Measurements from ENCODE around the gene OR10J5. TPM values are rescaled to one million over a fixed set of nuclear protein-coding genes. Genes with fewer than 3 reads are reported as not detected.

Gene OR10J5
- polyA plus RNA-seq, 1 of the 3 experiments (the other 2 are of a cell fraction), result not detected

DNA sequence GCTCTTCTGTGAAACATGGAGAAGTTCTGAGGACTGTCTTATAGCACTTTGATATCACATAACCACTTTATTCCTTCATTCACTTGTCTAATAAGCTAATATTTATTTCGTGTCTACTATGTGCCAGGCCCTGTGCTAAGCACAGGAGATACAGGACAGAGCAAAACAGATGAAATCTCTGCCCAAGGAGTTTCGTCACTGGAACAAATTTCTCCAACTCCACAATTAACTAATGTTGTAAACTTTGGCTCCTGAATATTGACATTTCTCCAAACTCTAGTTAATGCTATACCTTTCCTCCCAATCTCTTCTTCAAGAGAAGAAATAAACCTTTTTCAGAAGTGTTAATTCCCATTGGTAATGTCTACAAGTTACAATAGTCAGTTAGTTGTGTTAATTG, 24.8 kb upstream of the OR10J5 start (continued):
- TF ChIP-seq RCOR1 (IDR thresholded peaks at IDR 0.05; ENCODE audit: low read length), result no peak
- TF ChIP-seq JUND (IDR thresholded peaks at IDR 0.05), result no peak
- TF ChIP-seq TAF1 (IDR thresholded peaks at IDR 0.05; ENCODE audit: borderline replicate concordance, low read depth, low read length), result no peak
- no peak for TF ChIP-seq FOXM1 (IDR thresholded peaks at IDR 0.05; ENCODE audit: low read depth)
- no peak for TF ChIP-seq RXRA (IDR thresholded peaks at IDR 0.05; ENCODE audit: borderline replicate concordance, low read depth)

DNA sequence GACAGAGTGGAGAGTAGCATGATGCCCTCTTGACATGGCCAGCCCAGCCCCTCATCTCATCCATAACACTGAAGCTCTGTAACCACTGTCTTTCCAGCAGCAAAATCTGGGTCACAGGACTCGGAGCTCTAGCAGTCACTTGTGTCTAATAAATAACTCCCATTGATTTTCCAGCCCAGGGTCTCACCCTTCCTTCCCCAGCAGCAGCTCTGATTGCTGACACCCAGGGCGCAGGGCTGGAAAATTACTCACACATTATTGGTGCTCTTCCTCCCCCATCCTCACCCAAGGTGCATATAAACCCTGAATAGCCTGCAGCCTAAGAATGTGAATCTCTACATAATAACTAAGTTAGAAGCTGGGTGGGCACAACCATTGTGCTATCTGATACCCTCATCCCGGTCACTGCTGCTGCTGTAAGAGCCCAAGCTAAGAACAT, 21.1 kb upstream of the OR10J5 start:
- H3K27ac ChIP-seq (ENCODE audit: low read depth in 2 of 2, low read length in 1 of 2), result no peak overlapping the region
- H3K9me3 ChIP-seq, result no peaks in the 10 kb centered on the region
- H3K4me2 ChIP-seq, result no peak overlapping the region
- POLR2A ChIA-PET, result no interaction called here
- H3K4me1 ChIP-seq (ENCODE audit: control insufficient read depth in 1 of 2, insufficient read depth in 2 of 2, low read depth in 1 of 2, low read length in 1 of 2), result no peaks in the 10 kb centered on the region
- H4K20me1 ChIP-seq (ENCODE audit: insufficient read depth), result no peaks in the 10 kb centered on the region
- H3K9me2 ChIP-seq, result no peaks in the 10 kb centered on the region
- no peak overlapping the region for H2AFZ ChIP-seq (ENCODE audit: low read depth)
- no peak overlapping the region for H3K9ac ChIP-seq
- H3K27me3 ChIP-seq (ENCODE audit: insufficient read depth), result no peaks in the 10 kb centered on the region
- no peak for DNase-seq
- TF ChIP-seq, protein P1, sequence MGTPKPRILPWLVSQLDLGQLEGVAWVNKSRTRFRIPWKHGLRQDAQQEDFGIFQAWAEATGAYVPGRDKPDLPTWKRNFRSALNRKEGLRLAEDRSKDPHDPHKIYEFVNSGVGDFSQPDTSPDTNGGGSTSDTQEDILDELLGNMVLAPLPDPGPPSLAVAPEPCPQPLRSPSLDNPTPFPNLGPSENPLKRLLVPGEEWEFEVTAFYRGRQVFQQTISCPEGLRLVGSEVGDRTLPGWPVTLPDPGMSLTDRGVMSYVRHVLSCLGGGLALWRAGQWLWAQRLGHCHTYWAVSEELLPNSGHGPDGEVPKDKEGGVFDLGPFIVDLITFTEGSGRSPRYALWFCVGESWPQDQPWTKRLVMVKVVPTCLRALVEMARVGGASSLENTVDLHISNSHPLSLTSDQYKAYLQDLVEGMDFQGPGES (IDR thresholded peaks at IDR 0.05; ENCODE audit: low read depth, low read length), result no peak
- no peak for TF ChIP-seq NFIC (IDR thresholded peaks at IDR 0.05; ENCODE audit: borderline replicate concordance)
- no peak for TF ChIP-seq YY1 (IDR thresholded peaks at IDR 0.05; ENCODE audit: low read depth)
- TF ChIP-seq, protein P2, sequence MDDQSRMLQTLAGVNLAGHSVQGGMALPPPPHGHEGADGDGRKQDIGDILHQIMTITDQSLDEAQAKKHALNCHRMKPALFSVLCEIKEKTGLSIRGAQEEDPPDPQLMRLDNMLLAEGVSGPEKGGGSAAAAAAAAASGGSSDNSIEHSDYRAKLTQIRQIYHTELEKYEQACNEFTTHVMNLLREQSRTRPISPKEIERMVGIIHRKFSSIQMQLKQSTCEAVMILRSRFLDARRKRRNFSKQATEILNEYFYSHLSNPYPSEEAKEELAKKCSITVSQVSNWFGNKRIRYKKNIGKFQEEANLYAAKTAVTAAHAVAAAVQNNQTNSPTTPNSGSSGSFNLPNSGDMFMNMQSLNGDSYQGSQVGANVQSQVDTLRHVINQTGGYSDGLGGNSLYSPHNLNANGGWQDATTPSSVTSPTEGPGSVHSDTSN (IDR thresholded peaks at IDR 0.05), result no peak
- no peak for TF ChIP-seq TEAD4 (IDR thresholded peaks at IDR 0.05; ENCODE audit: borderline replicate concordance, insufficient read depth)
- TF ChIP-seq, protein P3, sequence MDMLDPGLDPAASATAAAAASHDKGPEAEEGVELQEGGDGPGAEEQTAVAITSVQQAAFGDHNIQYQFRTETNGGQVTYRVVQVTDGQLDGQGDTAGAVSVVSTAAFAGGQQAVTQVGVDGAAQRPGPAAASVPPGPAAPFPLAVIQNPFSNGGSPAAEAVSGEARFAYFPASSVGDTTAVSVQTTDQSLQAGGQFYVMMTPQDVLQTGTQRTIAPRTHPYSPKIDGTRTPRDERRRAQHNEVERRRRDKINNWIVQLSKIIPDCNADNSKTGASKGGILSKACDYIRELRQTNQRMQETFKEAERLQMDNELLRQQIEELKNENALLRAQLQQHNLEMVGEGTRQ (IDR thresholded peaks at IDR 0.05; ENCODE audit: borderline replicate concordance, low read depth, low read length), result no peak
- no peak for TF ChIP-seq TAF1 (IDR thresholded peaks at IDR 0.05; ENCODE audit: borderline replicate concordance, low read depth, low read length)
- TF ChIP-seq, protein P4, sequence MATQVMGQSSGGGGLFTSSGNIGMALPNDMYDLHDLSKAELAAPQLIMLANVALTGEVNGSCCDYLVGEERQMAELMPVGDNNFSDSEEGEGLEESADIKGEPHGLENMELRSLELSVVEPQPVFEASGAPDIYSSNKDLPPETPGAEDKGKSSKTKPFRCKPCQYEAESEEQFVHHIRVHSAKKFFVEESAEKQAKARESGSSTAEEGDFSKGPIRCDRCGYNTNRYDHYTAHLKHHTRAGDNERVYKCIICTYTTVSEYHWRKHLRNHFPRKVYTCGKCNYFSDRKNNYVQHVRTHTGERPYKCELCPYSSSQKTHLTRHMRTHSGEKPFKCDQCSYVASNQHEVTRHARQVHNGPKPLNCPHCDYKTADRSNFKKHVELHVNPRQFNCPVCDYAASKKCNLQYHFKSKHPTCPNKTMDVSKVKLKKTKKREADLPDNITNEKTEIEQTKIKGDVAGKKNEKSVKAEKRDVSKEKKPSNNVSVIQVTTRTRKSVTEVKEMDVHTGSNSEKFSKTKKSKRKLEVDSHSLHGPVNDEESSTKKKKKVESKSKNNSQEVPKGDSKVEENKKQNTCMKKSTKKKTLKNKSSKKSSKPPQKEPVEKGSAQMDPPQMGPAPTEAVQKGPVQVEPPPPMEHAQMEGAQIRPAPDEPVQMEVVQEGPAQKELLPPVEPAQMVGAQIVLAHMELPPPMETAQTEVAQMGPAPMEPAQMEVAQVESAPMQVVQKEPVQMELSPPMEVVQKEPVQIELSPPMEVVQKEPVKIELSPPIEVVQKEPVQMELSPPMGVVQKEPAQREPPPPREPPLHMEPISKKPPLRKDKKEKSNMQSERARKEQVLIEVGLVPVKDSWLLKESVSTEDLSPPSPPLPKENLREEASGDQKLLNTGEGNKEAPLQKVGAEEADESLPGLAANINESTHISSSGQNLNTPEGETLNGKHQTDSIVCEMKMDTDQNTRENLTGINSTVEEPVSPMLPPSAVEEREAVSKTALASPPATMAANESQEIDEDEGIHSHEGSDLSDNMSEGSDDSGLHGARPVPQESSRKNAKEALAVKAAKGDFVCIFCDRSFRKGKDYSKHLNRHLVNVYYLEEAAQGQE (IDR thresholded peaks at IDR 0.05; ENCODE audit: low read depth, low read length), result no peak
- TF ChIP-seq JUND (IDR thresholded peaks at IDR 0.05), result no peak
- TF ChIP-seq ELF1 (IDR thresholded peaks at IDR 0.05), result no peak
- no peak for TF ChIP-seq CHD2 (IDR thresholded peaks at IDR 0.05; ENCODE audit: low read length, partially characterized antibody)
- TF ChIP-seq TCF12 (IDR thresholded peaks at IDR 0.05), result no peak
- no peak for TF ChIP-seq SIN3A (IDR thresholded peaks at IDR 0.05; ENCODE audit: borderline replicate concordance, low read depth, low read length)
- no peak for TF ChIP-seq RFX5 (IDR thresholded peaks at IDR 0.05; ENCODE audit: low read length)
- no peak for TF ChIP-seq MEF2A (IDR thresholded peaks at IDR 0.05; ENCODE audit: borderline replicate concordance, low read depth)
- H3K4me3 ChIP-seq (ENCODE audit: low read depth in 2 of 2, low read length in 1 of 2), result no peak overlapping the region
- H3K79me2 ChIP-seq (ENCODE audit: insufficient read depth), result no peaks in the 10 kb centered on the region
- peaks cover 2% of the 10 kb centered on the region for H3F3A ChIP-seq (replicated peaks; ENCODE audit: insufficient read depth)
- no peaks in the 10 kb centered on the region for H3K36me3 ChIP-seq (replicated peaks in 1 of 2; ENCODE audit: control insufficient read depth in 1 of 2, insufficient read depth in 2 of 2, low read length in 1 of 2)
- CTCF ChIA-PET, result no interaction called here
- WGBS (ENCODE audit: low lambda C conversion rate), result 0% methylated on average over 3 of the region's 3 CpGs
